ENCODE data around the gene P2RX7.
"Not testable (repeated sequence)": the region's sequence is repeated elsewhere in the genome, so short reads cannot be mapped to it uniquely, and the experiment has no call there.

The P2RX7 gene

DNA sequence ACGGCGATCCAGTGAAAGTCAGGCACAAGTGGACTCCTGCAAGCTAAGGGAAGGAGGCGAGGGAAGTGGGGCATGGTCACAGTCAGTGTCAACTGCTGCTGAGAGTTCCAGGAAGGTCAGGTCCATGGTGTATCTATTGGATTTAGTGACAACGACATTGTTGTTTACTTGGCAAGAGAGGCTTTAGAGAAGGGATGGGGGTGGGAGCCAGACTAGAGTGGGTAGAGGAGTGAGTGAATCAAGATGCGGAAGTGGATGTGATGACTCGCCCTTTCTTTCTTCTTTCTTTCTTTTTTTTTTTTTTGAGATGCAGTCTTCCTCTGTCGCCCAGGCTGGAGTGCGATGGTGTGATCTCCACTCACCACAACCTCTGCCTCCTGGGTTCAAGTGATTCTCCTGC lies 12.5 kb downstream of the P2RX7 start:
- no peak for DNase-seq
- Histone ChIP-seq H2AFZ (ENCODE audit: low read length) (no peak overlapping the region), H3K4me1 (ENCODE audit: low read length) (no peaks in the 10 kb centered on the region)

DNA sequence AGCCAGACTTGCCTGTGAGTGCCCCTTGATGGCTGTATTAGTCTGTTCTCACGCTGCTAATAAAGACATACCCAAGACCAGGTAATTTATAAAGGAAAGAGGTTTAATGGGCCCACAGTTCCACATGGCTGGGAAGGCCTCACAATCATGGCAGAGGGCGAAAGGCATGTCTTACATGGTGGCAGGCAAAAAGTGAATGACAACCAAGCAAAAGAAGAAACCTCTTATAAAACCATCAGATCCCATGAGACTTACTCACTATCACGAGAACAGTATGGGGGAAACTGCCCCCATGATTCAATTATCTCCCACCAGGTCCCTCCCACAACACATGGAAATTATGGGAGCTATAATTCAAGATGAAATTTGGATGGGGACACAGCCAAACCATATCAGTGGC lies 16.6 kb downstream of the P2RX7 start:
- not testable (repeated sequence) for H3K9me3 ChIP-seq (replicated peaks; ENCODE audit: insufficient read depth, low read length); H3K4me1 ChIP-seq (ENCODE audit: low read length); H2AFZ ChIP-seq (ENCODE audit: low read length); H3F3A ChIP-seq (ENCODE audit: insufficient read depth, low read length); H3K9ac ChIP-seq (ENCODE audit: low read length); H3K9me2 ChIP-seq (replicated peaks; ENCODE audit: insufficient read depth, low read length); H3K27me3 ChIP-seq (replicated peaks; ENCODE audit: insufficient read depth, low read length); DNase-seq; H3K36me3 ChIP-seq (replicated peaks; ENCODE audit: insufficient read depth, low read length); H3K79me2 ChIP-seq (ENCODE audit: low read length); H3K4me2 ChIP-seq (ENCODE audit: low read depth, low read length); H3K4me3 ChIP-seq (ENCODE audit: low read length); H3K27ac ChIP-seq (ENCODE audit: low read length); H4K20me1 ChIP-seq (ENCODE audit: insufficient read depth, low read length)

More for the DNA sequence above, 12.5 kb downstream of the P2RX7 start:
- no peaks in the 10 kb centered on the region for H3K9me2 ChIP-seq (replicated peaks; ENCODE audit: insufficient read depth, low read length)
- TF ChIP-seq, protein P1, sequence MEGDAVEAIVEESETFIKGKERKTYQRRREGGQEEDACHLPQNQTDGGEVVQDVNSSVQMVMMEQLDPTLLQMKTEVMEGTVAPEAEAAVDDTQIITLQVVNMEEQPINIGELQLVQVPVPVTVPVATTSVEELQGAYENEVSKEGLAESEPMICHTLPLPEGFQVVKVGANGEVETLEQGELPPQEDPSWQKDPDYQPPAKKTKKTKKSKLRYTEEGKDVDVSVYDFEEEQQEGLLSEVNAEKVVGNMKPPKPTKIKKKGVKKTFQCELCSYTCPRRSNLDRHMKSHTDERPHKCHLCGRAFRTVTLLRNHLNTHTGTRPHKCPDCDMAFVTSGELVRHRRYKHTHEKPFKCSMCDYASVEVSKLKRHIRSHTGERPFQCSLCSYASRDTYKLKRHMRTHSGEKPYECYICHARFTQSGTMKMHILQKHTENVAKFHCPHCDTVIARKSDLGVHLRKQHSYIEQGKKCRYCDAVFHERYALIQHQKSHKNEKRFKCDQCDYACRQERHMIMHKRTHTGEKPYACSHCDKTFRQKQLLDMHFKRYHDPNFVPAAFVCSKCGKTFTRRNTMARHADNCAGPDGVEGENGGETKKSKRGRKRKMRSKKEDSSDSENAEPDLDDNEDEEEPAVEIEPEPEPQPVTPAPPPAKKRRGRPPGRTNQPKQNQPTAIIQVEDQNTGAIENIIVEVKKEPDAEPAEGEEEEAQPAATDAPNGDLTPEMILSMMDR (IDR thresholded peaks at IDR 0.05; ENCODE audit: low read length): no peak
- TF ChIP-seq EZH2phosphoT487 (IDR thresholded peaks at IDR 0.05; ENCODE audit: low read length) (no peak), EZH2 (optimal IDR thresholded peaks at IDR 0.05; ENCODE audit: low read depth, low read length) (no peak)
- H3K79me2 ChIP-seq (ENCODE audit: low read length): no peaks in the 10 kb centered on the region
- no peaks in the 10 kb centered on the region for H3K27me3 ChIP-seq (replicated peaks; ENCODE audit: insufficient read depth, low read length)
- H4K20me1 ChIP-seq (ENCODE audit: insufficient read depth, low read length): no peaks in the 10 kb centered on the region
- H3K27ac ChIP-seq (ENCODE audit: low read length): no peak overlapping the region
- H3K9me3 ChIP-seq (replicated peaks; ENCODE audit: insufficient read depth, low read length): no peaks in the 10 kb centered on the region
- H3K4me3 ChIP-seq (ENCODE audit: low read length): no peak overlapping the region
- H3K36me3 ChIP-seq (replicated peaks; ENCODE audit: insufficient read depth, low read length): no peaks in the 10 kb centered on the region
- no peak overlapping the region for H3K9ac ChIP-seq (ENCODE audit: low read length)
- H3K4me2 ChIP-seq (ENCODE audit: low read depth, low read length): no peak overlapping the region
- H3F3A ChIP-seq (ENCODE audit: insufficient read depth, low read length): no peaks in the 10 kb centered on the region

DNA sequence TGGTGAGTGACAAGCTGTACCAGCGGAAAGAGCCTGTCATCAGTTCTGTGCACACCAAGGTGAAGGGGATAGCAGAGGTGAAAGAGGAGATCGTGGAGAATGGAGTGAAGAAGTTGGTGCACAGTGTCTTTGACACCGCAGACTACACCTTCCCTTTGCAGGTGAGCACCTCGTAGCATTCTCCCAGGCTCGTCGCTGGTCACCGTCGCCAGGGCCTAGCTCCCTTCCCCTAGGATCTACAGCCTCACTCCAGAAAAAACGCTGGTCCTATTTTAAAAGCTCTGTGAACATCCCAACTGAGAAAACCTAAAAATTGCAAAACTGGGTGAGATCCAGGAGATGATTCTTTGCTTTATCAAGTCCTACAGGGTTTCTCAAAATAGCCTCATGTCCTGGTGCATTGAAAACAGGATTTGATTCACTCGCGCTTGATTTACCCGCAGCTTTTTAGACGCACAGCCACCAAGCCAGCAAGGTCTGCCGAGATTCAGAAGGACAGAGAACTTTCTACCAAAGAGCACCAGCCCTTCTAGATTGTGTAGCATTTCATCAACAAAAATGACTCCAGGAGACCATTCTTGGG lies 22.2 kb downstream of the P2RX7 start:
- no peak overlapping the region for H3K4me2 ChIP-seq (ENCODE audit: low read depth, low read length)
- H3K27me3 ChIP-seq (replicated peaks; ENCODE audit: insufficient read depth, low read length): no peaks in the 10 kb centered on the region
- H3K4me3 ChIP-seq (ENCODE audit: low read length): no peak overlapping the region
- no peak overlapping the region for H3K9ac ChIP-seq (ENCODE audit: low read length)
- H4K20me1 ChIP-seq (ENCODE audit: insufficient read depth, low read length): no peaks in the 10 kb centered on the region
- no peaks in the 10 kb centered on the region for H3K4me1 ChIP-seq (ENCODE audit: low read length)
- TF ChIP-seq EZH2 (optimal IDR thresholded peaks at IDR 0.05; ENCODE audit: low read depth, low read length): no peak
- TF ChIP-seq, protein P1 (IDR thresholded peaks at IDR 0.05; ENCODE audit: low read length): no peak
- no peak for TF ChIP-seq EZH2phosphoT487 (IDR thresholded peaks at IDR 0.05; ENCODE audit: low read length)
- H3K79me2 ChIP-seq (ENCODE audit: low read length): no peaks in the 10 kb centered on the region
- H3K27ac ChIP-seq (ENCODE audit: low read length): no peak overlapping the region
- no peaks in the 10 kb centered on the region for H3K36me3 ChIP-seq (replicated peaks; ENCODE audit: insufficient read depth, low read length)
- H2AFZ ChIP-seq (ENCODE audit: low read length): no peak overlapping the region
- DNase-seq: no peak
- no peaks in the 10 kb centered on the region for H3F3A ChIP-seq (ENCODE audit: insufficient read depth, low read length)
- no peaks in the 10 kb centered on the region for H3K9me2 ChIP-seq (replicated peaks; ENCODE audit: insufficient read depth, low read length)
- no peaks in the 10 kb centered on the region for H3K9me3 ChIP-seq (replicated peaks; ENCODE audit: insufficient read depth, low read length)

DNA sequence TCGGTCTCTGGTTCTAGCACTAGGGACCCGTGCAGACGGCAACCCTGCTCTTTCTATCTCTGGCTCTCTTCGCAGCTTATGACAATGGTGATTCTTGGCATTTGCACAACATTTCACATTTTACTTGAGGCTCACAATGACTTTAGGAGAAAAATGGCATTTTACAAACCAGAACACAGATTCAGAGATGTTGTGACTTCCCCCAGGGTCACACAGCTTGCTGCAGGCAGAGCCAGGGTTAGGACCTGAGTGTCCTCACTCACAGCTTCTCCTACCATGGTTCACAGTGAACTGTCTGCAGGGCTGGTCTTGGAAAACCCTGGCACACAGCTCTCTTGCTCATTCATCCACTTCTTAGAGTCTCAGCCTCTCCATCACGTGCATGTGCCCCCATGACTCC lies 23.7 kb downstream of the P2RX7 start:
- Histone ChIP-seq H3K79me2 (ENCODE audit: low read length) (no peaks in the 10 kb centered on the region), H3K9ac (ENCODE audit: low read length) (no peak overlapping the region), H3F3A (ENCODE audit: insufficient read depth, low read length) (no peaks in the 10 kb centered on the region), H3K27me3 (replicated peaks; ENCODE audit: insufficient read depth, low read length) (no peaks in the 10 kb centered on the region), H3K4me2 (ENCODE audit: low read depth, low read length) (no peak overlapping the region), H3K27ac (ENCODE audit: low read length) (no peak overlapping the region), H3K36me3 (replicated peaks; ENCODE audit: insufficient read depth, low read length) (no peaks in the 10 kb centered on the region), H2AFZ (ENCODE audit: low read length) (no peak overlapping the region), H3K9me2 (replicated peaks; ENCODE audit: insufficient read depth, low read length) (no peaks in the 10 kb centered on the region), H3K4me3 (ENCODE audit: low read length) (no peak overlapping the region), H4K20me1 (ENCODE audit: insufficient read depth, low read length) (no peaks in the 10 kb centered on the region), H3K4me1 (ENCODE audit: low read length) (no peaks in the 10 kb centered on the region), H3K9me3 (replicated peaks; ENCODE audit: insufficient read depth, low read length) (no peaks in the 10 kb centered on the region)
- DNase-seq: no peak
- TF ChIP-seq, protein P1 (IDR thresholded peaks at IDR 0.05; ENCODE audit: low read length): no peak
- TF ChIP-seq EZH2 (optimal IDR thresholded peaks at IDR 0.05; ENCODE audit: low read depth, low read length) (no peak), EZH2phosphoT487 (IDR thresholded peaks at IDR 0.05; ENCODE audit: low read length) (no peak)
